Measurements from ENCODE around the gene ASB2. TPM values are rescaled to one million over a fixed set of nuclear protein-coding genes. Genes with fewer than 3 reads are reported as not detected.

Gene ASB2
- polyA plus RNA-seq, 1 of the 3 experiments (the other 2 are of a cell fraction), result 0.15 TPM

- no peaks in the 10 kb centered on the region for H4K20me1 ChIP-seq (ENCODE audit: insufficient read depth)
- H3K9me2 ChIP-seq, result no peaks in the 10 kb centered on the region
- DNase-seq, result no peak
- H3K4me1 ChIP-seq (ENCODE audit: control insufficient read depth in 1 of 2, insufficient read depth in 2 of 2, low read depth in 1 of 2, low read length in 1 of 2), result no peaks in the 10 kb centered on the region
- H3K27ac ChIP-seq (ENCODE audit: low read depth in 2 of 2, low read length in 1 of 2), result no peak overlapping the region
- ChIA-PET POLR2A (no interaction called here), CTCF (interaction anchor here (0.8 to 2.6 kb wide), 5 partner anchors 9 to 257 kb away, joined by 3 to 14 read pairs (median 4); no protein-coding TSS in a partner anchor)
- no peak overlapping the region for H2AFZ ChIP-seq (ENCODE audit: low read depth)
- H3K79me2 ChIP-seq (ENCODE audit: insufficient read depth), result no peaks in the 10 kb centered on the region
- no peaks in the 10 kb centered on the region for H3K36me3 ChIP-seq (replicated peaks in 1 of 2; ENCODE audit: control insufficient read depth in 1 of 2, insufficient read depth in 2 of 2, low read length in 1 of 2)
- H3K27me3 ChIP-seq (ENCODE audit: insufficient read depth), result no peaks in the 10 kb centered on the region
- TF ChIP-seq PBX3 (IDR thresholded peaks at IDR 0.05) (no peak), POLR2AphosphoS5 (IDR thresholded peaks at IDR 0.05; ENCODE audit: low read depth, low read length) (no peak), CHD2 (IDR thresholded peaks at IDR 0.05; ENCODE audit: low read length, partially characterized antibody) (no peak), EP300 (IDR thresholded peaks at IDR 0.05; ENCODE audit: borderline replicate concordance in 1 of 2, low read depth in 1 of 2, low read length in 1 of 2) (no peak), ELF1 (IDR thresholded peaks at IDR 0.05) (no peak), USF2 (IDR thresholded peaks at IDR 0.05; ENCODE audit: borderline replicate concordance, low read depth, low read length) (no peak), TAF1 (IDR thresholded peaks at IDR 0.05; ENCODE audit: borderline replicate concordance, low read depth, low read length) (no peak), EZH2phosphoT487 (IDR thresholded peaks at IDR 0.05; ENCODE audit: borderline replicate concordance, low read depth) (no peak), GATA2 (CRISPR knock-in tag; IDR thresholded peaks at IDR 0.05) (no peak), TEAD4 (IDR thresholded peaks at IDR 0.05; ENCODE audit: borderline replicate concordance, insufficient read depth) (no peak)
- TF ChIP-seq, protein P1, sequence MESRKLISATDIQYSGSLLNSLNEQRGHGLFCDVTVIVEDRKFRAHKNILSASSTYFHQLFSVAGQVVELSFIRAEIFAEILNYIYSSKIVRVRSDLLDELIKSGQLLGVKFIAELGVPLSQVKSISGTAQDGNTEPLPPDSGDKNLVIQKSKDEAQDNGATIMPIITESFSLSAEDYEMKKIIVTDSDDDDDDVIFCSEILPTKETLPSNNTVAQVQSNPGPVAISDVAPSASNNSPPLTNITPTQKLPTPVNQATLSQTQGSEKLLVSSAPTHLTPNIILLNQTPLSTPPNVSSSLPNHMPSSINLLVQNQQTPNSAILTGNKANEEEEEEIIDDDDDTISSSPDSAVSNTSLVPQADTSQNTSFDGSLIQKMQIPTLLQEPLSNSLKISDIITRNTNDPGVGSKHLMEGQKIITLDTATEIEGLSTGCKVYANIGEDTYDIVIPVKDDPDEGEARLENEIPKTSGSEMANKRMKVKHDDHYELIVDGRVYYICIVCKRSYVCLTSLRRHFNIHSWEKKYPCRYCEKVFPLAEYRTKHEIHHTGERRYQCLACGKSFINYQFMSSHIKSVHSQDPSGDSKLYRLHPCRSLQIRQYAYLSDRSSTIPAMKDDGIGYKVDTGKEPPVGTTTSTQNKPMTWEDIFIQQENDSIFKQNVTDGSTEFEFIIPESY (IDR thresholded peaks at IDR 0.05; ENCODE audit: borderline replicate concordance, low read depth), result no peak
- TF ChIP-seq, protein P2, sequence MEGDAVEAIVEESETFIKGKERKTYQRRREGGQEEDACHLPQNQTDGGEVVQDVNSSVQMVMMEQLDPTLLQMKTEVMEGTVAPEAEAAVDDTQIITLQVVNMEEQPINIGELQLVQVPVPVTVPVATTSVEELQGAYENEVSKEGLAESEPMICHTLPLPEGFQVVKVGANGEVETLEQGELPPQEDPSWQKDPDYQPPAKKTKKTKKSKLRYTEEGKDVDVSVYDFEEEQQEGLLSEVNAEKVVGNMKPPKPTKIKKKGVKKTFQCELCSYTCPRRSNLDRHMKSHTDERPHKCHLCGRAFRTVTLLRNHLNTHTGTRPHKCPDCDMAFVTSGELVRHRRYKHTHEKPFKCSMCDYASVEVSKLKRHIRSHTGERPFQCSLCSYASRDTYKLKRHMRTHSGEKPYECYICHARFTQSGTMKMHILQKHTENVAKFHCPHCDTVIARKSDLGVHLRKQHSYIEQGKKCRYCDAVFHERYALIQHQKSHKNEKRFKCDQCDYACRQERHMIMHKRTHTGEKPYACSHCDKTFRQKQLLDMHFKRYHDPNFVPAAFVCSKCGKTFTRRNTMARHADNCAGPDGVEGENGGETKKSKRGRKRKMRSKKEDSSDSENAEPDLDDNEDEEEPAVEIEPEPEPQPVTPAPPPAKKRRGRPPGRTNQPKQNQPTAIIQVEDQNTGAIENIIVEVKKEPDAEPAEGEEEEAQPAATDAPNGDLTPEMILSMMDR (IDR thresholded peaks at IDR 0.05), result no peak
- TF ChIP-seq, protein P3, sequence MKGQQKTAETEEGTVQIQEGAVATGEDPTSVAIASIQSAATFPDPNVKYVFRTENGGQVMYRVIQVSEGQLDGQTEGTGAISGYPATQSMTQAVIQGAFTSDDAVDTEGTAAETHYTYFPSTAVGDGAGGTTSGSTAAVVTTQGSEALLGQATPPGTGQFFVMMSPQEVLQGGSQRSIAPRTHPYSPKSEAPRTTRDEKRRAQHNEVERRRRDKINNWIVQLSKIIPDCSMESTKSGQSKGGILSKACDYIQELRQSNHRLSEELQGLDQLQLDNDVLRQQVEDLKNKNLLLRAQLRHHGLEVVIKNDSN (IDR thresholded peaks at IDR 0.05; ENCODE audit: borderline replicate concordance, low read depth), result no peak
- H3K9me3 ChIP-seq, result no peaks in the 10 kb centered on the region
- WGBS (ENCODE audit: low lambda C conversion rate), result 37% methylated on average over 5 of the region's 5 CpGs
- H3K4me2 ChIP-seq, result no peak overlapping the region
- no peak overlapping the region for H3K4me3 ChIP-seq (ENCODE audit: low read depth in 2 of 2, low read length in 1 of 2)
- H3F3A ChIP-seq (replicated peaks; ENCODE audit: insufficient read depth), result no peaks in the 10 kb centered on the region
- H3K9ac ChIP-seq, result no peak overlapping the region
These were observed 64.3 kb downstream of the ASB2 start for GRCh38 chr14:93911975-93912615.

Data from SK-N-SH (cell line).